ENCODE data around the gene CD300H. TPM values are rescaled to one million over a fixed set of nuclear protein-coding genes. Genes with fewer than 3 reads are reported as not detected.
A peak's percentile ranks its signal among the peaks of the same experiment; 100 is the strongest.

Gene CD300H
- total and polyA plus RNA-seq, 8 donors, result 0.32 to 0.76 (median 0.64) TPM; not detected in 5

GRCh38 chr17:74603746-74604145, 36.4 kb upstream of the CD300H start:
- Histone ChIP-seq H3K9me3 (no peaks in the 10 kb centered on the region), H3K36me3 (no peaks in the 10 kb centered on the region), H3K27me3 (peaks cover 0 to 56% of the 10 kb centered on the region in 2 donors), H3K4me1 (peaks cover 0 to 42% of the 10 kb centered on the region in 2 donors), H3K27ac (no peak overlapping the region), H3K4me3 (no peak overlapping the region)
- intact Hi-C loops (cut with DNase I), result no loop called here
- DNase-seq (no peak), ATAC-seq (no peak)
- TF ChIP-seq, protein P1, sequence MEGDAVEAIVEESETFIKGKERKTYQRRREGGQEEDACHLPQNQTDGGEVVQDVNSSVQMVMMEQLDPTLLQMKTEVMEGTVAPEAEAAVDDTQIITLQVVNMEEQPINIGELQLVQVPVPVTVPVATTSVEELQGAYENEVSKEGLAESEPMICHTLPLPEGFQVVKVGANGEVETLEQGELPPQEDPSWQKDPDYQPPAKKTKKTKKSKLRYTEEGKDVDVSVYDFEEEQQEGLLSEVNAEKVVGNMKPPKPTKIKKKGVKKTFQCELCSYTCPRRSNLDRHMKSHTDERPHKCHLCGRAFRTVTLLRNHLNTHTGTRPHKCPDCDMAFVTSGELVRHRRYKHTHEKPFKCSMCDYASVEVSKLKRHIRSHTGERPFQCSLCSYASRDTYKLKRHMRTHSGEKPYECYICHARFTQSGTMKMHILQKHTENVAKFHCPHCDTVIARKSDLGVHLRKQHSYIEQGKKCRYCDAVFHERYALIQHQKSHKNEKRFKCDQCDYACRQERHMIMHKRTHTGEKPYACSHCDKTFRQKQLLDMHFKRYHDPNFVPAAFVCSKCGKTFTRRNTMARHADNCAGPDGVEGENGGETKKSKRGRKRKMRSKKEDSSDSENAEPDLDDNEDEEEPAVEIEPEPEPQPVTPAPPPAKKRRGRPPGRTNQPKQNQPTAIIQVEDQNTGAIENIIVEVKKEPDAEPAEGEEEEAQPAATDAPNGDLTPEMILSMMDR (IDR thresholded peaks at IDR 0.05), result no peak

DNA sequence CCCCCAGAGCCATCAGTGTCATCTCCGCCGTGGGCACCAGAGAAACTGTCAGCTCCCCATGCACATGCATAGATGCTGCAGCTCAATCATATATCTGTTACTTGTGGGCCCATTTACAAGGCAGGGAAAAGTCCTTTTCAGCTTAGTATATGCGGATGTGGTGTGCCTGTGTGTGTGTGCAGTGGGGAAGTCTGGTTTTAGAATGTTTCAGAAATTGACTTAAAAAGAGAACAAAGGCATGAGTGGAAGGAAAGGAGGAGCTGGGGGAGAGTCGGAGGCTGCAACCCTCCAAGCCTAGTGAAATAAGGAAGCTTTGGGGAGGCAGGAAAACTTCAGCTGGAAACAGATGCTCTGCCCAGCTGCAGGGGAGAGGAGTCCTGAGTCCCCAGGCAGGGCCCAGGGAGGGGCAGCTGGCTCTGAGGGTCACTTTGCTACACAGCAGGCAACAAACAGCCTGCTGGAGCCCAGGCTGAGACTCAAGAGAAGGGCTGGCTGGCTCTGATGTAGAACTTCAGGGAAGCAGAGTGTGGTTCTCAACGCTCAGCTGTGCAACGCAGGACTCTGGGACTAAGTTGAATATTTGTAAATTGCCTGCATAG, 35.8 kb upstream of the CD300H start:
- peaks cover 0 to 62% of the 10 kb centered on the region in 2 donors for H3K27me3 ChIP-seq
- ATAC-seq, result no peak
- peaks cover 0 to 48% of the 10 kb centered on the region in 2 donors for H3K4me1 ChIP-seq
- no peaks in the 10 kb centered on the region for H3K36me3 ChIP-seq
- no peak for DNase-seq
- TF ChIP-seq, protein P1 (IDR thresholded peaks at IDR 0.05), result no peak
- intact Hi-C loops (cut with DNase I), result no loop called here
- no peak overlapping the region for H3K27ac ChIP-seq
- H3K4me3 ChIP-seq, result no peak overlapping the region
- no peaks in the 10 kb centered on the region for H3K9me3 ChIP-seq

DNA sequence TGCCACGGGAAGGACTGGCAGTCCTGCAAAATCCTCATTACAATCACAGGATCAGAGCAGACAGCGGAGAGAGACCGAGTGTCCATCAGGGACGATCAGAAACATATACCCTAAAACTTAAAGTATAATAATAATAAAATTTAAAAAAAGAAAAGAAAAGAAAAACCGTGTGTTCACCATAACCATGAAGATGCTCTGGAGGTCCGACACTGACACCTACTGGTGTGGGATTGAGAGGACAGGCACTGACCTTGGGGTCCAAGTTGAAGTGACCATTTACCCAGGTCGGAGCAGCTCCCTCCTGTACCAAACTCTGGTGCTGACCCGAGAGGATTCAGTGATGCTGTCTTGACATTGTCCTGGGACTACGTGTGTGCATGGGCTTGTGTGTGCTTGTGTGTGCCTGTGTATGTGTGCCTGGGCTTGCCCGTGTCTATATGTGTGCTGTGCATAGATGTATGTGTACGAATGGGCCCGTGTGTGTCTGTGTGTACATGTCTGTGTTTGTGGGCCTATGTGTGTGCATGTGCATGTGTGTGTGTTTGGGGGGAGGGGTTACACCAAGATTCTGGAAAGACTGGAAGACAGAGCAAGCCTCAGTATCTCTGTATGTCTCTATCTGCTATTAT, 34.7 kb upstream of the CD300H start:
- Histone ChIP-seq H3K27ac (no peak overlapping the region), H3K9me3 (no peaks in the 10 kb centered on the region), H3K36me3 (no peaks in the 10 kb centered on the region), H3K4me3 (no peak overlapping the region), H3K27me3 (peaks cover 0 to 57% of the 10 kb centered on the region in 2 donors), H3K4me1 (peaks cover 0 to 45% of the 10 kb centered on the region in 2 donors)
- ATAC-seq, result peak; percentile 57
- peak in 1 of 4 donors; percentile 16 for DNase-seq
- intact Hi-C loops (cut with DNase I), result no loop called here
- TF ChIP-seq, protein P1 (IDR thresholded peaks at IDR 0.05), result peak; percentile 52 to 62

GRCh38 chr17:74599448-74599939, 32.2 kb upstream of the CD300H start:
- peak in 1 of 4 donors; percentile 14 for DNase-seq
- H3K36me3 ChIP-seq, result no peaks in the 10 kb centered on the region
- intact Hi-C loops (cut with DNase I), result no loop called here
- peak; percentile 64 for ATAC-seq
- TF ChIP-seq, protein P1 (IDR thresholded peaks at IDR 0.05), result no peak
- H3K4me1 ChIP-seq, result peaks cover 0 to 41% of the 10 kb centered on the region in 2 donors
- no peaks in the 10 kb centered on the region for H3K9me3 ChIP-seq
- no peak overlapping the region for H3K4me3 ChIP-seq
- peaks cover 0 to 68% of the 10 kb centered on the region in 2 donors for H3K27me3 ChIP-seq
- H3K27ac ChIP-seq, result peak overlapping the region in 1 of 2 donors; percentile 41

- peaks cover 0 to 68% of the 10 kb centered on the region in 2 donors for H3K27me3 ChIP-seq
- H3K27ac ChIP-seq, result peak overlapping the region in 1 of 2 donors; percentile 41
- TF ChIP-seq, protein P1 (IDR thresholded peaks at IDR 0.05), result no peak
- ATAC-seq, result peak; percentile 35
- DNase-seq, result no peak
- H3K9me3 ChIP-seq, result no peaks in the 10 kb centered on the region
- no peaks in the 10 kb centered on the region for H3K36me3 ChIP-seq
- no peak overlapping the region for H3K4me3 ChIP-seq
- intact Hi-C loops (cut with DNase I), result no loop called here
- peaks cover 0 to 37% of the 10 kb centered on the region in 2 donors for H3K4me1 ChIP-seq
These were observed 31.7 kb upstream of the CD300H start for GRCh38 chr17:74599023-74599399.

Measured in left lung (tissue), 10 donors.